ENCODE data around the gene CNKSR1.

GRCh38 chr1:26234644-26235370, 57.5 kb downstream of the CNKSR1 start:
- no peak for TF ChIP-seq POLR2A (IDR thresholded peaks at IDR 0.05; ENCODE audit: low read depth, low read length)
- TF ChIP-seq POLR2AphosphoS5 (IDR thresholded peaks at IDR 0.05; ENCODE audit: low read depth, low read length): no peak

All from GM12891 (cell line).